22Rv1 (cell line): ENCODE measurements around the gene EHBP1.

Experiments
- CTCF ChIP-seq: fragments of 450-650 bp; IDR thresholded peaks from 2 replicates; pipeline ENCODE4 v1.5.1; 2017; ENCODE audit warnings: mild to moderate bottlenecking
- ZFX ChIP-seq: fragments of 450-650 bp; IDR thresholded peaks from 2 replicates; pipeline ENCODE4 v1.6.1; 2017; ENCODE audit warnings: antibody characterized with exemption, borderline replicate concordance

GRCh38 chr2:62808554-62808953, 103.0 kb downstream of the EHBP1 start:
- TF ChIP-seq CTCF = no peak
- no peak for TF ChIP-seq ZFX
